Lower leg skin (tissue), 3 donors: Measurements from ENCODE around the gene KLHL21.

Experiments
- CTCF ChIP-seq, 3 donors: fragments of 450-650 bp; IDR thresholded peaks; one replicate each; pipeline ENCODE4 v1.5.1; 2016; ENCODE audit warnings: antibody characterized with exemption in 3 of 3, mild to moderate bottlenecking in 3 of 3, moderate library complexity in 2 of 3
- POLR2A ChIP-seq, 2 donors: fragments of 450-650 bp; IDR thresholded peaks; one replicate each; pipeline ENCODE4 v1.6.1; 2016 to 2017; ENCODE audit warnings: antibody characterized with exemption in 2 of 2, mild to moderate bottlenecking in 1 of 2, moderate library complexity in 1 of 2

- TF ChIP-seq POLR2A (IDR thresholded peaks at IDR 0.05) (no peak), CTCF (IDR thresholded peaks at IDR 0.05) (no peak)
These were observed 16.3 kb downstream of the KLHL21 start for GRCh38 chr1:6586404-6586816.
